SH-SY5Y (cell line): ENCODE results near the gene ZMYM4.

Experiments
- GATA2 ChIP-seq: IDR thresholded peaks from 2 replicates; pipeline ENCODE4 v1.6.1; 2011; ENCODE audit warnings: mild to moderate bottlenecking, low read depth, low read length
- GATA3 ChIP-seq: IDR thresholded peaks from 2 replicates; pipeline ENCODE4 v1.6.1; 2011; ENCODE audit warnings: low read depth, mild to moderate bottlenecking, low read length, moderate library complexity

The ZMYM4 gene

DNA sequence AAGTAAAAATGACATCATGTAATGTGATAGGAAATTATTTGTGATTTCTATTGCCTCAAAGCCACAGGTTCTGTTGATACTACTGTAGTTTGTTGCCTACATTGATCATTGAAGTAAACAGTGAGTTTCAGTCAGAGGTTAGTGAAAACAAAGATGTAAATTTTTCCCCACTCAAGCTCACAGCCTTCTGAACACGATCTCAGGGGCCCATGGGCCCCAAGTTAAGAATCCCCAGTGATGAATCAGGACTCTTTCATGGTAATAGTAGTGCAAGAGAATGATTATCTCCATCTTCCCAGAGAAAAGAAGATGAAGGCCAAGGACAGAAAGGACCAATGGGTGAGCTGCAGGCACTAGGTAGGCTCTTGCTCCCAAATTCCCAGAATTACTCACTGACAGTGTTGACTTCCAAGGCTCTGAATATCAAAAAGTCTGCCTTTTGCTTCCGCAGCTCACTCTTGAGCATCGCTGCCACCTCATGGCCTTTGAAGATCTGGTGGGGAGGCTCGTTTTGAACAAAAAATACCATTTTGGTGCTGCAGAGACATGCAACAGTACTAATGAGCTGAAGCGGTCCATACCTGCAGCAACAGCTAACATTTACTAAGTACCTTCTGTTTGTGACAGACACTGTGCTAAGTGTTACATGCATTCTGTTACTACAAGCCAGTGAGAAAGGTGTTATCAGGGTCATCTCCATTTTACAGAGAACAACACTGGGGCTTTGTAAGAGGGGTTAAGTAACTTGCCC, 175.4 kb downstream of the ZMYM4 start:
- TF ChIP-seq GATA3 (no peak), GATA2 (no peak)

- TF ChIP-seq GATA3 (no peak), GATA2 (no peak)
These were observed 175.9 kb downstream of the ZMYM4 start for GRCh38 chr1:35444519-35444774.

- no peak for TF ChIP-seq GATA2
- no peak for TF ChIP-seq GATA3
These were observed 178.8 kb downstream of the ZMYM4 start for GRCh38 chr1:35447278-35447677.

- no peak for TF ChIP-seq GATA2
- no peak for TF ChIP-seq GATA3
These were observed 179.9 kb downstream of the ZMYM4 start for GRCh38 chr1:35448344-35448801.

GRCh38 chr1:35449334-35450008, 181.0 kb downstream of the ZMYM4 start:
- TF ChIP-seq GATA2 (no peak), GATA3 (no peak)

- TF ChIP-seq GATA2 (no peak), GATA3 (no peak)
These were observed 182.6 kb downstream of the ZMYM4 start for GRCh38 chr1:35451125-35451528.

DNA sequence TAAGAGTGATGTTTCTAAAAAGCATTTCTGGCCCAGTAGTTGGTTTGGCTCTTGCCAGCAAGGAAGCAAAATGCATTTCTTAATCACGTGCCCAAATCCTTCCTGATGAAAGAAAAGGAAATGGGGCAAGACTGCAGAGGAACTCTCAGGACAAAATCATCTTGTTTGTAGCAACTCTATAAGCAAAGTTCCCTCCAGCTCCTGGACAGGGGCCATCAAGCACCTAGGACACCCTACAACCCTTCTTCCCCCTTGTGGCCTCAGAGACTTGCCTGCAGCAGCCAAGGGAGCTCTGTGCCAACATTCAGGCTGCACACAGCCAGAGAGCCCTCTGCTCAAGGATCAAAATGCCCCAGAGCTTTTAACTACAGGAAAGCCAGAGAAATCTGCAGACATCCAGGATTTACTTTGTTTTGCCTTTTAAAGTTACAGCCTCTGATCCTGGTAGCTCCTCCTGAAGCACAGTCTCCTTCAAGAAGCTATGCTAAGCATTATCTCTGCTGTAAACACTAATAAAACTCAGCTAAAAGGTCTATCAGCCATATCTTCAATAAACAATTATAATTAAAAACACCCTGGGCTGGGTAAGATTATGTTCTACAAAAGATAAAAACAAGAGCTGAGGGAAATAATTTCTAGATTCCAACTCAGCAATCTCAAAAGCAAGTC, 183.7 kb downstream of the ZMYM4 start:
- no peak for TF ChIP-seq GATA3
- TF ChIP-seq GATA2, result no peak

- TF ChIP-seq GATA3 (no peak), GATA2 (no peak)
These were observed 184.5 kb downstream of the ZMYM4 start for GRCh38 chr1:35453031-35453430.

DNA sequence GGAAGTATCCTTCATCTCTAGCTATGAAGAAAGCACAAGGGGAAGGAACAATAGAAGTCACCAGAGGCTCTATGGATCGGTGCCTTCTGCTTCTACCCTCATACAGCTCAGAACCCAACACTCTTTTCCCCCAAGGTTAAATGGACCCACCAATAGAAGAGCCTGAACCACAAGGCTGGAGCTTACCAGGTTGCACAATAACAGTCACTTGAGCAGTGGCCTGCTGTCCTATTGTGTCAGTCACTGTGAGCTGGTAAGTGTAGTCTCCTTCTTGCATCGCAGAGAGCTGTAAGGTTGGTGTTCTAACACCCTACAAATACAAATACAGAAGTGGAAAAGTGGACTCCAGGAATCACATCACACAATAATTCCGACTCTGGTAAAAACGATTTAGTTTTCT, 185.7 kb downstream of the ZMYM4 start:
- no peak for TF ChIP-seq GATA2
- no peak for TF ChIP-seq GATA3

DNA sequence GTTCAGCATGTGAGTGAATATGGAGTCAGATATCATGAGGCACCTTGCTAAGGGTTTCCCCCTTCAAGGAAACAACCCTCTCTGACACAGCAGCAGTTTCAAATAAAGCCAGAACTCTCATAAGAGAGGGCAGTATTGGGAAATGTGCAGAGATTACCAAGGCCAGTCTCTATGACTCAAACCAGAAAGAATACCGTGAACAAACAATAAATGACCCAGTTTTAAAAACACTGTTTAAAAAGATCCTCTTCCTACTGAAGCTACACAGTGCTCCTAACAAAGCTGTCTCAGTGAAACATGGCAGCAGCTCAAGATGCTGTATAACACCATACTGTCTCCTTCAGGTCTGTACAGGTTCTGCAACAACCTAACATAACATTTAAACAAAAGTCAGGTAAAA, 186.1 kb downstream of the ZMYM4 start:
- TF ChIP-seq GATA2, result no peak
- no peak for TF ChIP-seq GATA3

DNA sequence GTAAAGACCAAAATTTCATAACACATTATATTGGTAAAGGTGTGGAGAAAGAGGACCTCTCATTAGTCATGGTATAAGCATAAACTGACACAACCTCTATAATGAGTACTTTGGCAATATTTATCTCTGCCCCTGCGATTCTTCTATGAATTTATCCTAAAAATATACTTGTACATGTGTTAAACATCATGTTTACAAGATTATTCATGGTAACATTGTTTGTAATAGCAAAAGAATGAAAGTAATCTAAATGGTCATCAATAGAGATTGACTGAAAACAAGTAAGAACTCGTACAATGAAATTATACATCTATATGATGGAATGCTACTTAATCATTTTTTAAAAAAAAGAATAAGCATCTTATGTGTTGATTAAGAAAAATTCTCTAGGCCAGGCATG, 192.3 kb downstream of the ZMYM4 start:
- TF ChIP-seq GATA3, result no peak
- TF ChIP-seq GATA2, result no peak

DNA sequence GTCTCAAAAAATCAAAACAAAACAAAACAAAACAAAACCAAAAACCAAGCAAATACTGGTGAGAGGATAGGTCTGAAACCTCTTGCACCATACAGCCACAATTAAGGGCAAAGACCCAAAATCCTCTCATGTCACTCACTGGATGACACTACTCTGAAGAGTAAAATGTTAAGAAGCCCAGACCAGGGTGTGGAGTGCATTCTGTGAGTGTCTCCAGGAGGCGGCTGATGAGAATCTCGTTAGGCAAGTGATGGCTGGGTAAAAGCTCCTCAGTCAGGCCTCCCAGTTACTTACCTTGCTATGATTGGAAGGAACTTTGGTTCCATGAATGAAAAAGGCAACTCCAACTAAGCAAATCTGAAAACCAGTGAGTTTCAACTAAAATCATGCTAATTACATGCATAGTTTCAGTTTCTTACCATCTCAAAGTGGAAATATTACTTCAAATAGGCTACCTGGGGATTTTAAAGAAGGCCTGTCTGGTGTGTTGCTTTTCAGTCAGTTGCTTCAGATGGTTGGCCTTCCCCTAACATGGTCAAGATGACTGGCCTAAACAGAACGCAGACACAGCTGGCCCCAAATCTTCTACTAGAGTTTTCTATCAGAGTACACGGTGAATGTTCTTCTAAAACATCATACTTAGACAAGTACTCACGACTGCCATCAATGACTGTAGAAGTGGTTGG, 193.6 kb downstream of the ZMYM4 start:
- TF ChIP-seq GATA3 (no peak), GATA2 (no peak)

- TF ChIP-seq GATA3 (no peak), GATA2 (no peak)
These were observed 194.7 kb downstream of the ZMYM4 start for GRCh38 chr1:35463232-35463631.

DNA sequence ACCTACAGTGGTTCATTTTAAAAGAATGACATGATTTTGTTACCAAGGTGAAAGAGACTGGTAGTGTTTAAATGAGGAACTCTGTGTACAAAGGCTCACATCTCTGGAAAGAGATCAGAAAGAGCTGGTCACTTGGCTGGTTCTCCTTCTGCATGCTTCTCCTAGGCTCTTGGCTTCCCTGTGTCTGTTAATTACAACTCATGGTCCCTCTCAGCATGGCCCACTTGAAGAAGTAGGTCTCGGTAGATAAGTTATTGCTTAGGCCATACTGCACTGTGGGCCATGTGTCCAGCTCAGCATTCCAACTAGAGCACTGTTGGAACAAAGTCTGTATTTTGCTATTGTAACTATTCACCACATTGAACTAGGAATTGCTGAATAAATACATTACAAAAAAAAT, 197.6 kb downstream of the ZMYM4 start:
- TF ChIP-seq GATA3 (no peak), GATA2 (no peak)

- TF ChIP-seq GATA3 (no peak), GATA2 (no peak)
These were observed 202.6 kb downstream of the ZMYM4 start for GRCh38 chr1:35470977-35471613.
